ENCODE measurements around the gene ZFP69B.

GRCh38 chr1:40508375-40509341 lies 58.4 kb downstream of the ZFP69B start, which contains the start of gene EXO5:
- TF ChIP-seq CTCF (IDR thresholded peaks at IDR 0.05) (no peak), POLR2A (IDR thresholded peaks at IDR 0.05) (peak in 1 of 2 donors; percentile 31)
